ENCODE data around the gene KRT4.

DNA sequence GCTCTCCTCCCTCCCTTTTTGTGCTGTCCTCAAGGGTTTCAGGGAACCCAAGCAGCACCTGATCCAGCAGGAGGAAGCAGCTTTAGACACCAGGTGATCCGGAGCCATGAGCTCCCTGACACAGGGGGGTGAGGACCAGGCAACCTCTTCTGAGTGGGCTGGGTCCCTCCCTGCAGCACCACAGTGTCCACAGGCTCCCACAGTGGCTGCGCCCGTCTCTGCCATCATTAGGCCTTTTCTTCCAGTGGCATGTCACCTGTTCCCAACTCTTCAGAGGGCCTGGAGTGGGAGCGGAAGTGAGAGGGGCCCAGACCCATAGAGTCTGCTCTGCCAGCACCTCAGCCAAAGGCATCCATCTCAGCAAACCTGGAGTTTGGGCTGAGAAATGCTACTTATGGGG, 36.4 kb downstream of the KRT4 start:
- TF ChIP-seq, protein P1, sequence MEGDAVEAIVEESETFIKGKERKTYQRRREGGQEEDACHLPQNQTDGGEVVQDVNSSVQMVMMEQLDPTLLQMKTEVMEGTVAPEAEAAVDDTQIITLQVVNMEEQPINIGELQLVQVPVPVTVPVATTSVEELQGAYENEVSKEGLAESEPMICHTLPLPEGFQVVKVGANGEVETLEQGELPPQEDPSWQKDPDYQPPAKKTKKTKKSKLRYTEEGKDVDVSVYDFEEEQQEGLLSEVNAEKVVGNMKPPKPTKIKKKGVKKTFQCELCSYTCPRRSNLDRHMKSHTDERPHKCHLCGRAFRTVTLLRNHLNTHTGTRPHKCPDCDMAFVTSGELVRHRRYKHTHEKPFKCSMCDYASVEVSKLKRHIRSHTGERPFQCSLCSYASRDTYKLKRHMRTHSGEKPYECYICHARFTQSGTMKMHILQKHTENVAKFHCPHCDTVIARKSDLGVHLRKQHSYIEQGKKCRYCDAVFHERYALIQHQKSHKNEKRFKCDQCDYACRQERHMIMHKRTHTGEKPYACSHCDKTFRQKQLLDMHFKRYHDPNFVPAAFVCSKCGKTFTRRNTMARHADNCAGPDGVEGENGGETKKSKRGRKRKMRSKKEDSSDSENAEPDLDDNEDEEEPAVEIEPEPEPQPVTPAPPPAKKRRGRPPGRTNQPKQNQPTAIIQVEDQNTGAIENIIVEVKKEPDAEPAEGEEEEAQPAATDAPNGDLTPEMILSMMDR (IDR thresholded peaks at IDR 0.05; ENCODE audit: poor library complexity) = no peak
- TF ChIP-seq EZH2 (IDR thresholded peaks at IDR 0.05; ENCODE audit: borderline replicate concordance) (no peak), EZH2phosphoT487 (IDR thresholded peaks at IDR 0.05; ENCODE audit: low read depth, severe bottlenecking, unreplicated experiment) (no peak)
